Lung (tissue), 12 donors: ENCODE measurements around the gene PTPRE. TPM values are rescaled to one million over a fixed set of nuclear protein-coding genes. Genes with fewer than 3 reads are reported as not detected.

Experiments
- ATAC-seq: fragments of 200-7000 bp; cut with Tn5 transposase; one replicate; pipeline ENCODE4 v1.9.1; 2020; ENCODE audit warnings: moderate number of reproducible peaks; ENCODE audit not compliant: insufficient read depth, low FRiP score
- DNase-seq, 3 donors: peaks; one replicate each; pipeline ENCODE4 v3.0.0-alpha.2; 2013 to 2017
- H3K27ac ChIP-seq, 2 donors: one replicate each; pipeline ENCODE4 v1.5.1; 2013; ENCODE audit warnings: mild to moderate bottlenecking in 2 of 2, moderate library complexity in 2 of 2, control low read depth in 1 of 2, inconsistent platforms in 1 of 2, low read depth in 1 of 2, low read length in 1 of 2
- H3K27me3 ChIP-seq, 3 donors: one replicate each; pipeline ENCODE4 v1.5.1; 2013; ENCODE audit warnings: low read length in 2 of 3; ENCODE audit not compliant: control insufficient read depth in 3 of 3, insufficient read depth in 3 of 3
- H3K36me3 ChIP-seq, 4 donors: one replicate each; pipeline ENCODE4 v1.5.1; 2013; ENCODE audit warnings: low read length in 4 of 4, mild to moderate bottlenecking in 1 of 4, moderate library complexity in 1 of 4; ENCODE audit not compliant: control insufficient read depth in 4 of 4, insufficient read depth in 4 of 4
- H3K4me1 ChIP-seq, 5 donors: one replicate each; pipeline ENCODE4 v1.5.1; 2013; ENCODE audit warnings: low read length in 5 of 5, mild to moderate bottlenecking in 2 of 5, moderate library complexity in 1 of 5; ENCODE audit not compliant: control insufficient read depth in 5 of 5, insufficient read depth in 5 of 5
- H3K4me3 ChIP-seq: one replicate; pipeline ENCODE4 v1.5.1; 2013; ENCODE audit warnings: mild to moderate bottlenecking, control low read depth, moderate library complexity
- H3K9ac ChIP-seq, 2 donors: one replicate each; pipeline ENCODE4 v1.5.1; 2013; ENCODE audit warnings: low read length in 2 of 2, control low read depth in 1 of 2; ENCODE audit not compliant: insufficient read depth in 1 of 2
- H3K9me3 ChIP-seq, 4 donors: one replicate each; pipeline ENCODE4 v1.5.1; 2013; ENCODE audit warnings: low read length in 3 of 4, mild to moderate bottlenecking in 1 of 4, moderate library complexity in 1 of 4; ENCODE audit not compliant: control insufficient read depth in 4 of 4, insufficient read depth in 3 of 4
- CTCF ChIP-seq: IDR thresholded peaks from 2 replicates; pipeline ENCODE4 v1.5.1; 2012; ENCODE audit warnings: mild to moderate bottlenecking; ENCODE audit errors: control extremely low read depth, extremely low read depth
- WGBS, 2 donors: extraction: QIAGEN DNeasy Blood & Tissue Kit; methylation state at CpG; one replicate each; pipeline ENCODE4 v1.1.7; 2013; 5-methylcytosine and 5-hydroxymethylcytosine counted together
- polyA plus RNA-seq, 2 donors: library from polyadenylated mRNA; stranded (reverse); fragments of 200-250 nt; gene quantifications; one replicate each; pipeline ENCODE4 v1.2.1, GENCODE V29; 2013
- total RNA-seq, 2 donors: library from RNA; depleted of rRNA in 1 of 2; stranded (reverse); fragments of >200 nt in 1 of 2; gene quantifications; one replicate each; pipeline ENCODE4 v1.2.1, GENCODE V29; 2014 to 2021
- donor health status: control.
- donor health status: control.
- donor health status: Bipolar disorder and iron deficiency.
- donor health status: healthy.
- donor health status: DM: yes; HTN: yes; CAD: no.

The PTPRE gene
- total and polyA plus RNA-seq, 4 donors = 15.5 to 68.7 (median 36.5) TPM

GRCh38 chr10:127907411-127908105 is 655 bp downstream of the PTPRE start:
- no peak overlapping the region for H3K9ac ChIP-seq
- H3K4me1 ChIP-seq = peaks cover 0 to 16% (median 4%) of the 10 kb centered on the region in 5 donors
- WGBS, 2 donors = 2 to 4% methylated on average over 53 to 65 of the region's 65 CpGs
- peak overlapping the region; percentile 72 for H3K4me3 ChIP-seq
- peak overlapping the region; percentile 85 to 98 for H3K27ac ChIP-seq
- no peaks in the 10 kb centered on the region for H3K36me3 ChIP-seq
- TF ChIP-seq CTCF = no peak
- DNase-seq (no peak), ATAC-seq (peak; percentile 15)
- peaks cover 0 to 4% (median 0%) of the 10 kb centered on the region in 3 donors for H3K27me3 ChIP-seq
- H3K9me3 ChIP-seq = peaks cover 0 to under 1% (median 0%) of the 10 kb centered on the region in 4 donors

GRCh38 chr10:127908106-127908958 is 1.4 kb downstream of the PTPRE start:
- H3K4me3 ChIP-seq = peak overlapping the region; percentile 72
- peaks cover 0 to 20% (median 4%) of the 10 kb centered on the region in 5 donors for H3K4me1 ChIP-seq
- H3K36me3 ChIP-seq = no peaks in the 10 kb centered on the region
- H3K9ac ChIP-seq = no peak overlapping the region
- WGBS, 2 donors = 61 to 76% methylated on average over 13 of the region's 13 CpGs
- ATAC-seq (peak; percentile 31), DNase-seq (no peak)
- peaks cover 0 to 2% (median 0%) of the 10 kb centered on the region in 4 donors for H3K9me3 ChIP-seq
- H3K27me3 ChIP-seq = peaks cover 0 to 4% (median 0%) of the 10 kb centered on the region in 3 donors
- H3K27ac ChIP-seq = peak overlapping the region; percentile 85 to 98
- TF ChIP-seq CTCF = no peak

- 86 to 91% methylated on average over 8 of the region's 8 CpGs for WGBS, 2 donors
- peaks cover 0 to 20% (median 4%) of the 10 kb centered on the region in 5 donors for H3K4me1 ChIP-seq
- no peak overlapping the region for H3K9ac ChIP-seq
- no peak for TF ChIP-seq CTCF
- H3K36me3 ChIP-seq = no peaks in the 10 kb centered on the region
- peak overlapping the region; percentile 23 to 68 for H3K27ac ChIP-seq
- DNase-seq (no peak), ATAC-seq (no peak)
- H3K9me3 ChIP-seq = peaks cover 0 to 2% (median 0%) of the 10 kb centered on the region in 4 donors
- peaks cover 0 to 4% (median 0%) of the 10 kb centered on the region in 3 donors for H3K27me3 ChIP-seq
- H3K4me3 ChIP-seq = no peak overlapping the region
Observed at GRCh38 chr10:127908959-127909267, 2.0 kb downstream of the PTPRE start.
